ENCODE results near the gene GRIP1.

Gene GRIP1

DNA sequence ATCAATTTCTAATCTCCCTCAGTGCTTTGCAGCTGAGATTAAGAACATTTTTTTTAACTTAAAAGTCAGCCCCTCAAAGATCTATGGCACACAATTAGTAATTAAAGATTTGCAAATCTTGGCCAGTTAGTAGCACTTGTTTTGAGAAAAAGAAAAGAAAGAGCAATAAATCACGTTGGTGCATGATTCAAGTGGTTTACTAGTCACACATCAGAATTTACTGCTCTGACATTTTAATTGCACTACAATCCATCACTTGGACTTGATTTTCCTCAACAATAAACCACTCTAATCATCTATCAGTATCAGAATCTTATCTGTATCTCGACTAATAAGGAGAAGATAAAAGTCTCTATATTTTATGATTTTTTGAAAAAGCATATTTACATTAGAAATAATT lies 222.3 kb downstream of the GRIP1 start:
- no peak for DNase-seq (ENCODE audit: low read depth in 2 of 2)

DNA sequence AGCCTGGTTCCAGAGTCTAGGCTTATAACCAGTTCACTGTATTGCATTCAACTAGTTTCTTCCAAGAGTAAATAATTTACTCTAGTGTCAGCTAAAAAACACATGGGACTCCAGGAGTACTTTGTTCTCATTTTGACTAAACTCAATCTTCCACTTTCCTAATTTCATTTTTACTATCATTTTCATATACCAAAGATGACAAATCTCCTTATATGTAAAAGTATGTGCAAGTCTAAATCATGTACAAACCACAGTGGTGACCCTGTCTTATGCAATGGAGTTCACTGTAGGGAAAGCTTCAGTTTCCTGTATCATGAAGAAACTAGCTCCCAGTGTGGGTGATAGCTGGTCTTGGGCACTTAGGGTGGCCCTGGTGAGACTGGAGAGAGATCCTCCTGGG lies 225.0 kb downstream of the GRIP1 start:
- no peak for DNase-seq (ENCODE audit: low read depth in 2 of 2)

DNA sequence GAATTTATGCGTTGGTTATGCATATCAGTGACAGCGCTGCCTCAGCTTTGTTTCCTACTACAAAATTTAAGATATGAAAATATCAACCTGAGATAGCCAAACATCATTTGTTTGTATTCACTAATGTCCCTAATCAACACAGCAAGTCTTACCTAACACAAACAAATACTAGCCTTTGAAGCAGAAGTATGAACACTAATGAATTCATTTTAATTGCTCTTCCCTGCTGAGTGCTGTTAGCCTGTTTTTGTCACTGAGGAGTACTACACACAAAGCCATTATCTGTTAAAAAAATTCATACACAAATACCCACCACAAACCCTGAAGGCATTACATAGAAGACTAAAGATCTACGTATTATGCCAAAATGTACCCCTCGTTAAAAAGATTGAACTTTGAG lies 225.8 kb downstream of the GRIP1 start:
- DNase-seq (ENCODE audit: low read depth in 2 of 2): no peak

DNA sequence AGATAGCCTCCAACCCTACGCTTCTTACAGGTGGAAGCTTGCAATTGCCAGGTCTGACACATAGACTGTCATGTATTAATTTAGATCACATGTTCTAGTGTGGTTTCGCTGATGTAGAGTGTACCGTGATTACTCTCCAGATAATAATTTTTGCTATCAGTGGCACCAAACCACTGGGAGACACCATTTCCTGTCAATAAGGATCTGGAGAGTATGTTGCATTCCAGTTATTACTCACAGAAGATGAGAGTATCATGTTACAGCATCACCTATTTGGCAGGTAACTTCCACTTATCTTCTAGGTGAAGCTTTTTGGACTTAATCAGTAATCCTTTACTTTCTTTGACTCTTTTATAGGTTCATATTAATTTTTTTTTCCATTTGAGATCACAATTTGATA lies 229.3 kb downstream of the GRIP1 start:
- DNase-seq (ENCODE audit: low read depth in 2 of 2): no peak

DNA sequence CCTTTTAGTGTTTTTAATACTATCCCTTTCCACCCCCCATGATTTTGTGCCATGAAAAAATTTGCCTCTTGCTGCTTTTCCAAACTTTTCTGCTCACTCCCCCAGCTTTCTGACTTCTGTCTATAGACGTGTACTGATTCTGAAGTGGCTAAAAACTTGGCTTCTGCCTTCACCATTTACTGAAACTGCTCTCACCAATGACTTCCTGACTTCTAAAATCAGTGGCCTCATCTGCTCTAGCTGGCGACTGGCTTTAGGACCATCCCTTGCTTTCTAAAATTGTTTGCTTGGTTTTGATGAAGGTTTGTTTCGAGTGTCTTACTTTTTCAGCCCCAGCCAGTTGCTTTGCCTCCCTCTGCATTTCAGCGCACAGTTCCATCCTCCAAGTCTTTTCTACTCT lies 231.2 kb downstream of the GRIP1 start:
- DNase-seq (ENCODE audit: low read depth in 2 of 2): no peak

DNA sequence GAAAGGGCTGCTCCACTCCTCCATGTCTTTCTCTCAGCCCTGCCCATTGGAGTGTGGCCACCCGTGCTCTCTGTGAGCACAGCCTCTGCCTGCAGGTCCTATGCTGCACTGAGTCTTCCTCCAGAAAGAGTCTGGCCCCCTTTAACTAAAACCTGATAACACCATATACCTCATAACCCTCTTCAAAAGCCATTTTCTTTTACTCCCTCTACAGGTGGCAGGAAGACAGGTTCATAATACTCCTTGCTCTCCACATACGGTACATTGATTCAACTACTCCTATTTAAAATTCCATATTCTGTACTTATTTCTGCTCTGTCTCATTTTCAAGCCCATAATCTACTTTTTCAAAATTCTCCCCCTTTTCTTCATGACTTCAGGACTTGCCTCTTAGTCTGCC lies 232.6 kb downstream of the GRIP1 start:
- DNase-seq (ENCODE audit: low read depth in 2 of 2): no peak

DNA sequence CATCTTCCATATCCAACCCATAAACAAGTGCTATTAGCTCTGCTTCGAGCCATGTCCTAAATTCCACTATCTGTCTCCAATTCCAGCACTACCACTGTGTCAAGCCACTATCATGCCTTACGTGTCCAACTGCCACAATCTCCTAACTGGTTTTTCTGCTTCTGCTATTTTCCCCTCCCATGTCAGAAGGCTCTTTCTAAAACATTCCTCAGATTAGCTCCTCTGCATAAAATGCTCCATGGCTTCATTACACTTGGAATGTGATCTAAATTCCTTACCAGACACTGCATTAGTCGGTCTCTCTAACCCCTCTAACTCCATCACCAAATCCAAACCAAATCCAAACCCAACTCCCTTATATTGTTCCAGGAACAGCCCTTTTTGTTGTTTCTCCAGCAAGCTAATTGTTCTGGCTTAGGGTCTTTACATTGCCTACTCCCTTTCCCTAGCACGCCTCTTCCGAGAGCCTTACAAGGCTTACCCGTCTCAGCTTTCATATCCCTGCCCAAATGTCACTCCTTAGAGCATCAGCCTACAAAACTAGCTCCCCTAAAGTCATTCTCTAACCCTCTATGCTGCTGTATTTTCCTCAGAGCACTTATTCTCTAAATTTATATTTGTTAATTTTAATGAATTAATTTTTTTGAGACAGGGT lies 236.8 kb downstream of the GRIP1 start:
- DNase-seq (ENCODE audit: low read depth in 2 of 2): no peak

DNA sequence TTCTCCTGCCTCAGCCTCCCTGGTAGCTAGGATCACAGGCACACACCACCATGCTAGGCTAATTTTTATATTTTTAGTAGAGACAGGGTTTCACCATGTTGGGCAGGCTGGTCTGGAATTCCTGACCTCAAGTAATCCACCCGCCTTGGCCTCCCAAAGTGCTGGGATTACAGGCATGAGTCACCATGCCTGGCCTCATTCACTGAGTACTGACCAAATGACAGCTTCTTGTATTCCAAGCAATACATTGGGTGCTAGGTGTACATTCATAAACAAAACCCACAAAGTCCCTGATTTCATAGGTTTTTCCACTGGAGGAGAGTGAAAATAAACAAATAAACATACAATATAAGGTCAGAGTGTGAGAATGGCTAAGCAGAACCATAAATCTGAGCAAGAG lies 240.3 kb downstream of the GRIP1 start:
- DNase-seq (ENCODE audit: low read depth in 2 of 2): no peak

DNA sequence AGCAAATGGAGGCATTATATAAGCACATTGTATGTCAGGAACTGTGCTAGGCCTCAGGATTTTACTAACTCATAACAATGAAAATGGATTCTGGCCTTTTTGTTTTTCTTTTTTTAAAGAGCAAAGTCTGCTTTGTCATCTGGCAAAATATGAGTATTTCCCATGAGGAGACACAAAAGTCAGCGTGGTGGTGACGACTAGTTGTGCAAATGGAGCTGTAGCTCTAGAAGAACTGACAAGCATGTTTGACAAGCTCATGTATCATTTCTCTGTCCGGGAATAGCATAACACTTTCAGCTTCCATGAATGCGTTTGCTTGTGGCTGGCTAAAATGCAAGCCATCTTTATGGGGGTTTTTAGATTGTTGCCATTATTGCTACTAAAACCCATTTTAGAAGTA lies 248.8 kb downstream of the GRIP1 start:
- DNase-seq (ENCODE audit: low read depth in 2 of 2): no peak

DNA sequence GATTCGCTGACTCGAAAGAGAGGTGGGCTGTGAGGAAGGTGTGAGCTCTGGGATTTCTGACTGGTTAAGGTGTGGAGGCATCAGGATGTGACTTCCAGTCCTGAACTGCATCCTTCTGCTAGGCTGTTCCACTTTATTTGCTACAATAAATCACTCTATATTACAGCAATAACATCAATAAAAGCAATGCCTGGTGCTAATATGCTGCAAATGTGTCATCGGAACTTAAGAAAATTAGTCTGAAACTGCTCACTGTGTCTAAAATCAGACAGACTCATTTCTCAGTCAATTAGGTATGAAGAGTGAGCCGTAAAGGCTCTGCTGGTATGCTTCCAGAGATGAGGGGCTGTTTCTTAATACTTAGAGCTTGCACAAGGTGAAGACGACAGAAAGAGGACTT lies 250.0 kb downstream of the GRIP1 start:
- no peak for DNase-seq (ENCODE audit: low read depth in 2 of 2)

DNA sequence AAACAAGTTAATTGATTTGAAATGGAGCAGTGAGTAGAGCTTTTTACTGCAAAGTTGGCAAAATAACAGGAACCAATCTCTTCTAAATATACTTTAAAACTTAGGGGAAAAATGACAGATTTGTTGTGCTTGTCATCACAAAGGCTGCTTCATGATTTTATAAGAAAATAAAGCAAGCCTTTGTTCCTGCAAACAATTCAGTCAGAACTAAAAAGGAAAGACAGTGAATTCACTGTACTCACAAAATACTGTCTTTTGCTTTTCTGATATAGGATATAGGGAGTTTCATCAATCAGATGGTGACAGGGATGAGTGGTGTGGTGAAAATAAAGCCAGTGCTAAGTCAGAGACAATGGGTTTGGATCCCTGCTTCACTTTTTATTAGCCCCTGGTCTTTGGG lies 250.6 kb downstream of the GRIP1 start:
- DNase-seq (ENCODE audit: low read depth in 2 of 2): no peak

DNA sequence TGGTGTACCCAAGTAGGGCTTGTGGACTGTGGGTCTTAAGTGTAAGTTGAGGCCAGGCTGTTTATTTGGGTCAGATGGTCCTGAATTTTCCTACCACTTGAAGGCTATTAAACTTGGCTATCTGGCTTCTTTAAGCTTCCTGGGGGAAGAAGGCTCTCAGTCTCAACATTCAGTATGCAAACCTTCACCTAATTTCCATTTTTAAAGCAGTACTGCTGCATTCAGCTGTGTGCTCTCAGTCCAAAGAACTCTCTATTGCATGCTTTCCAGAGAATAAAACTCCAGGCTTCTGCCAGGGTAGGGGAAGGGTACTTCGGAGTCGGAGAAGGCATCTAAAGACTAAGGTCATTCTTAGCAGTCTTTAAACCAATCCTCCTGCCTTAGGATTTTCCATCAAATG lies 252.2 kb downstream of the GRIP1 start:
- DNase-seq (ENCODE audit: low read depth in 2 of 2): no peak

DNA sequence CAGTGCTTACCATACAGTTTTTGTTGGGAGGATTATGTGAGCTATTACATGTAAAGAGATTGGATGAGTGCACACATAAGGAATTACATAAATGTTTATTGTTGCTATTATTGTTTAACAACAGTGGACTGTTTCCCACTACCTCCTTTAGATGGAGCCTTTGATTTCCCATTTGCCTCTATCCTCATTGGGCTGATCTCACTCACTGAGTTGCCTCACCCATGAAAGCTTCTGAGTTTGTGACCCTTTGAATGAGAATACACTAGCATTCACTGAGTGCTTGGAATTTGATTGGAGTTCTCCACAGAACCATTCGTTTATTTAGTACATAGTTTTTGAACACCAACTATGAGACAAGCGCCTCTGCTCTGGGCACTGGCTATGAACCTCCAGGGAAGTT lies 255.6 kb downstream of the GRIP1 start:
- DNase-seq (ENCODE audit: low read depth in 2 of 2): no peak

DNA sequence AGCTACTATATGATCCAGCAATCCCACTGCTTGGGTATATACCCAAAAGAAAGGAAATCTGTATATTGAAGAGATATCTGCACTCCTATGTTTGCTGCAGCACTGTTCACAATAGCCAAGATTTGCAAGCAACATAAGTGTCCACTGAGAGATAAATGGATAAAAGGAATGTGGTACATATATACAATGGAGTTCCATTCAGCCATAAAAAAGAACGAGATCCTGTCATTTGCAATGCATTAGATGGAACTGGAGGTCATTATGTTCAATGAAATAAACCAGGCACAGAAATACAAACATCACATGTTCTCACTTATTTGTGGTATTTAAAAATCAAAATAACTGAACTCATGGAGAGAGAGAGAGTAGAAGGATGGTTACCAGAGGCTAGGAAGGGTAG lies 260.0 kb downstream of the GRIP1 start:
- DNase-seq (ENCODE audit: low read depth in 2 of 2): no peak

DNA sequence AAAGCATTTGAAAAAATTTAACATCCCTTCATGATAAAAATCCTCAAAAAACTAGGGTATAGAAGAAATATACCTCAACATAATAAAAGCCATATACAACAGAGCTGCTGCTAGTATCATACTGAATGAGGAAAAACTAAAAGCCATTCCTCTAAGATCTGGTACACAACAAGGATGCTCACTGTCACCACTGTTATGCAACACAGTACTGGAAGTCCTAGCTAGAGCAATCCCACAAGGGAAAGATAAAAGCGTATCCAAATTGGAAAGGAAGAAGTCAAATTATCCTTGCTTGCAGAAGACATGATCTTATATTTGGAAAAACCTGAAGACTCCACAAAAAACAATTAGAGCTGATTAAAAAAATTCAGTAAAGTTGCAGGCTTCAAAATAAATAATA lies 261.7 kb downstream of the GRIP1 start:
- DNase-seq (ENCODE audit: low read depth in 2 of 2): no peak

DNA sequence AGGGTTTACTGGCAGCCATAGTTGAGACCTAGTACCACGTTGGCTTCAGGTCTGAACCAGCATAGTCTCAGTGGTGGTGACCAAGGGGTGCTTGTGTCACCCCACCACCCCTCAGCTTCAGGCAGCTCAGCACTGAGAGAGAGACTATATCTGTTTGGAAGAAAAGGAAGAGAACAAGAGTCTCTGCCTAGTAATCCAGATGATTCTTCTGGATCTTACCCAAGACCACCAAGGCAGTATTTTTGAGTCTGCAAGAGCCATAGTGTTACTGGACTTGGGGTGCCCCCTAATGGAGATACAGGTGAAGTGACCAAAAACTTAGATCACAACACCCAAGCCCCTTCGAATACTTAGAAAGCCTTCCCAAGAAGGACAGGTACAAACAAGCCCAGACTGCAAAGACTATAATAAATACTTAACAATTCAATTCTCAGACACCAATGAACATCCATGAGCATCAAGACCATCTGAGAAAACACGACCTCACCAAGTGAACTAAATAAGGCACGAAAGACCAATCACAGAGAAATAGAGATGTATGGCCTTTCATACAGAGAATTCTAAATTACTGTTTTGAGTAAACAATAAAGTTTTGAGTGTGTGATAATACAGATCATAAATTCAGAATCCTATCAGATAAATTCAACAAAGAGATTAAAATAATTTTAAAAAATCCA lies 269.5 kb downstream of the GRIP1 start:
- no peak for DNase-seq (ENCODE audit: low read depth in 2 of 2)

DNA sequence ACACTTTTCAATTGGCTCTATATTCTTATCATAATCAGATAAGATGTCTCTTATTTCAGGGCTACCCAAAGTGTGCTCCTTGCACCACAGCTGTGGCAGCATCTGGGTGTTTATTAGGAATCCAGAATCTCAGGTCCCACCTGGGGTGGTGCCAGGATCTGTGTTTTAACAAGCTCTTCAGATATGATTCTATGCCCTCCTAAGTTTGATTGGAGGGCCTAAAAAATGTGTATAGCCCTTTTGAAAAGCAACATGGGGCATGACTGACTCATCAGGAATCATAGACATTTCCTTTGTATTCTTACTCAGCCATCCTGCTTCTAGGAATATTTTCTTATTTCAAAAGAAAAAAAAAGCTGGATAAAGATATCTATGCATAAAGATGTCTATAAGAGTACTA lies 273.5 kb downstream of the GRIP1 start:
- no peak for DNase-seq (ENCODE audit: low read depth in 2 of 2)

DNA sequence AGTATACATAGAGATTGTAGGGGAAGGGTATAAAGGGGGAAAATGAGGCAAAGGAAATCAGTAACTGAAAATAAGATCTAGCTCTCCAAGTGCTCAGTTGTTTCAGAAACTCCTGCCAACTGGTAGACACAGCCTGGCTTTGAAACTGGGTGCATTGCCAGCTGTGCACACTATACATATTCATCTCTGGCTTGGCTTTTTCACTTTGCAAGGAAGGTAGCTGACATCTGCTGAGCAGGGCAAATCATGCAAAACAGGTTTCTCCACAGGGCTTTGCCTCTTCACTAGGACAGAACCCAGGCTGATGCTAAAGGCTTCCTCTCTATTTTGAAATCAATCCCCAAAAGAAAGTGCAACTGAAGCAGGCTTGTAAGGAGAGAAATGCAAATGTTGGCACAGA lies 275.1 kb downstream of the GRIP1 start:
- no peak for DNase-seq (ENCODE audit: low read depth in 2 of 2)

DNA sequence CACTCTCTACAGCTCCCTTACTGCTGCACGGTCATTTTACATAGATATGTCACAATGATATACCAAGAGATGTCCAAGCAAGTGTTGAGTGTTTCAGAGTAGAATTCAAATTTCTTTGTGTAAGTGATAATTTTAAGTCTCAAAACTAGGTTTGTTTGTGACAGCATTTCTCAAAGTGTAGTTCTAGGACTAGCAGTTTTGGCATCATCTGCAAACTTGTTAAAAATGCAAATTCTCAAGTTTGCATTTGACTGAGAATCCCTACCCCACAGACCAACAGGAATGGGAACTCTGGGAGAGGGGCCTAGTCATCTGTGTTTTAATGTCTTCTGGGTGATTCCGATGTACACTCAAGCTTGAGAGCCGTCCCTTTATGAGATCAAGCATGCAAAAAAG lies 279.0 kb downstream of the GRIP1 start:
- no peak for DNase-seq (ENCODE audit: low read depth in 2 of 2)

DNA sequence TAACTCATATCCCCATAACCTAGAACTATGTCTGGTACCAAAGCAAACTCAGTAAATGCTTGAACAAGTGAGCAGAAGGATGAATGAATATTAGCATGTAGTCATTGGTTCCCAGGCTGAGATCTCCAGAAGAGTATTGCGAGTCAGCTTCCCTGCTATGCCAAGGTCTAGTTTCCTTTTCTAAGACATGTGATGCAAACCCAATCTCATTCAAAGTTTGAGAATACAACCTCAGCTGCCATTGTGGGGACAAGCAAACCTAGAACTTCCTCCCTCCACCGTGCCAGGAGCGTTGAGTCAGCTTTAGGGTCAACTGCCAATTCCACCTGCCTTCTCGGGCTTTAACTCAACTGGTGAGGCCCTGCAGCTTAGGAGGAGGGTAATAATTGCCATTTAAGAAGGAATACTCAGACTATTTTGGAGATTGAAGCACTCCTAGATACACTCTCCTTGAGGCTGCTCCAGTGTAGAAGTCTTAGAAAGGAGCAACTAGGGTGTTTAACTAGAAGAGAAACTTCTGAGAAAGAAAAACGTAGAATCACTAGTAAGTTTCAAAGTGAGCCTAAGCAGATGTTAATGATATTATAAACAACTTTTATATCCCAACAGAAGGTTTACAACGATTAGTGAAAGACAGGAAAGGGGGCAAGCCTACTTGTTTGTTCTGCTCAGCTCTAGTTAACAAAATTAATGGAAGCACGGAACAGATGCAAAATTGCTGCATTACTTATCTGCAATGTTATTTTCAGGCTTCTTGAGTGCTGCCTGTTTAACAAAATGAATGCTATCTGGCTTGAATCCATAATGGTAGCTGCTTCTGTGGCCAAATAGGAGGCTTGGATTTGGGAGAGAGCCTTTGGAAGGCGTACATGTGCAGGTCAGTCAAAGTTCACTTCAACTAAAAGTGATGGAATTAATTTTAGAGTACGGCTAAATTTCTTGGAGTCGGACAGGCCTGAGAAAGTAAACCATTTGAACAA lies 279.7 kb downstream of the GRIP1 start:
- no peak for DNase-seq (ENCODE audit: low read depth in 2 of 2)

DNA sequence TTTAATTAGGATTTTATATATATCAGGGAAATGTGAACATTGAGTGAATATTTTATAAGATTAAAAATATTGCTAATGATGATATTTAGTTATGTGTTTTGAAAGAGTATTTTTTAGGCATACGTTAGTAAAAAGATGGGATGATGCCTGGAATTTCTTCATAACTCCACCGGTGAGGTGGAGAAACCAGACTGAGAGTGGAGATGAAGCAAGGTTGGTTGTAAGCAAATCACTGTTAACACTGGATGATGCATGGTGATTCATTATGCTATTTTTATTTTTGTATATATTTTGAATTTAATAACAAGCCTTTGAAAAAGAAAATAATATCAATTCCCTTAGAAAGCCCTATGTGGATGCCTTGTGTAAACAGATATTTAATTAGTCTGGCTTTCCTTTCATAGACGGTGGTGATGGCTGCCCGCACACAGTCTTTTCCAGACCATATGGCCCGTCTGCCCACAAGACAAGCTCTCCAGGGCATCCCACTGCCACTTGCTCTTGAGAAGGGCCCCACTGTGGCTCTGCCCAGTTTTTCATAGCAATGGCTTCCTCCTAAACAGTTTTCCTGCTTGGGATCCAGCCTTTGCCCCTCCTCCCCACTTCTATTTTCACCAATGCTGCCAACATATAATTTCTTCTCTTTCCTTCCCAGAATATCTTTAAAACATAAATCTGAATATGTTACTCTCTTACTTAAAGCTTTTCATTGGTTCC lies 281.1 kb downstream of the GRIP1 start:
- no peak for DNase-seq (ENCODE audit: low read depth in 2 of 2)

DNA sequence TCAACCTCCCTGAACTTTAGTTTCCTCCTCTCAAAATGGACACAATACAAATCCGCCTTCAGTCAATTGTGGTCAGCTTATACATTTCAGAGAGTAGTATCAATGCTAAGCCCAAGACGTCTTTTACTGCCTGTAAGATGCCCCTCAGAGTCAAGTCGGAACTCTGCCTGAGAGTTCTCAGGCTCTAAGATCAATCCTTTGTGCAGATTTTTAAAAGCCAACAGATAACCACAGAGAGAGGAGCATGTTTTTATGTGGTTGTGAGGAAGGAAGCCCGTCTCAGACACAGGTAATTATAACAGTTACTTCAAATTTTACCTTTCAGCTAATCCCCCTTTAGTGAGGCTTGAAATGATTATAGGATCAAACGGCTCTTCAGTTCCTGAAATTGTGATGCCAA lies 285.0 kb downstream of the GRIP1 start:
- no peak for DNase-seq (ENCODE audit: low read depth in 2 of 2)
